ENCODE measurements around the gene SULT1A1.

The SULT1A1 gene

GRCh38 chr16:28607116-28607623 is 2.7 kb downstream of the SULT1A1 start:
- H4K20me1 ChIP-seq (ENCODE audit: insufficient read depth, low read length): no peaks in the 10 kb centered on the region
- H3K36me3 ChIP-seq (ENCODE audit: insufficient read depth, low read length): no peaks in the 10 kb centered on the region
- H3K9ac ChIP-seq (ENCODE audit: low read length): no peak overlapping the region
- H3K4me1 ChIP-seq (ENCODE audit: insufficient read depth, low read length, severe bottlenecking): peaks cover 5% of the 10 kb centered on the region
- no peak overlapping the region for H2AFZ ChIP-seq (ENCODE audit: low read length)
- no peak overlapping the region for H3K4me2 ChIP-seq (ENCODE audit: low read length)
- no peaks in the 10 kb centered on the region for H3F3A ChIP-seq (ENCODE audit: insufficient read depth, low read length)
- H3K9me2 ChIP-seq (ENCODE audit: low read depth, low read length): no peaks in the 10 kb centered on the region
- H3K4me3 ChIP-seq (ENCODE audit: low read depth, low read length, poor library complexity, severe bottlenecking): no peak overlapping the region
- H3K27ac ChIP-seq (ENCODE audit: low read depth, low read length, poor library complexity, severe bottlenecking): no peak overlapping the region
- TF ChIP-seq, protein P1, sequence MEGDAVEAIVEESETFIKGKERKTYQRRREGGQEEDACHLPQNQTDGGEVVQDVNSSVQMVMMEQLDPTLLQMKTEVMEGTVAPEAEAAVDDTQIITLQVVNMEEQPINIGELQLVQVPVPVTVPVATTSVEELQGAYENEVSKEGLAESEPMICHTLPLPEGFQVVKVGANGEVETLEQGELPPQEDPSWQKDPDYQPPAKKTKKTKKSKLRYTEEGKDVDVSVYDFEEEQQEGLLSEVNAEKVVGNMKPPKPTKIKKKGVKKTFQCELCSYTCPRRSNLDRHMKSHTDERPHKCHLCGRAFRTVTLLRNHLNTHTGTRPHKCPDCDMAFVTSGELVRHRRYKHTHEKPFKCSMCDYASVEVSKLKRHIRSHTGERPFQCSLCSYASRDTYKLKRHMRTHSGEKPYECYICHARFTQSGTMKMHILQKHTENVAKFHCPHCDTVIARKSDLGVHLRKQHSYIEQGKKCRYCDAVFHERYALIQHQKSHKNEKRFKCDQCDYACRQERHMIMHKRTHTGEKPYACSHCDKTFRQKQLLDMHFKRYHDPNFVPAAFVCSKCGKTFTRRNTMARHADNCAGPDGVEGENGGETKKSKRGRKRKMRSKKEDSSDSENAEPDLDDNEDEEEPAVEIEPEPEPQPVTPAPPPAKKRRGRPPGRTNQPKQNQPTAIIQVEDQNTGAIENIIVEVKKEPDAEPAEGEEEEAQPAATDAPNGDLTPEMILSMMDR (IDR thresholded peaks at IDR 0.05; ENCODE audit: low read length): no peak
- no peak for TF ChIP-seq EZH2 (IDR thresholded peaks at IDR 0.05; ENCODE audit: borderline replicate concordance, low read length)
- H3K79me2 ChIP-seq (ENCODE audit: insufficient read depth, low read length): no peaks in the 10 kb centered on the region
- no peaks in the 10 kb centered on the region for H3K9me3 ChIP-seq (ENCODE audit: low read length)
- H3K27me3 ChIP-seq (ENCODE audit: insufficient read depth, low read length): no peaks in the 10 kb centered on the region

DNA sequence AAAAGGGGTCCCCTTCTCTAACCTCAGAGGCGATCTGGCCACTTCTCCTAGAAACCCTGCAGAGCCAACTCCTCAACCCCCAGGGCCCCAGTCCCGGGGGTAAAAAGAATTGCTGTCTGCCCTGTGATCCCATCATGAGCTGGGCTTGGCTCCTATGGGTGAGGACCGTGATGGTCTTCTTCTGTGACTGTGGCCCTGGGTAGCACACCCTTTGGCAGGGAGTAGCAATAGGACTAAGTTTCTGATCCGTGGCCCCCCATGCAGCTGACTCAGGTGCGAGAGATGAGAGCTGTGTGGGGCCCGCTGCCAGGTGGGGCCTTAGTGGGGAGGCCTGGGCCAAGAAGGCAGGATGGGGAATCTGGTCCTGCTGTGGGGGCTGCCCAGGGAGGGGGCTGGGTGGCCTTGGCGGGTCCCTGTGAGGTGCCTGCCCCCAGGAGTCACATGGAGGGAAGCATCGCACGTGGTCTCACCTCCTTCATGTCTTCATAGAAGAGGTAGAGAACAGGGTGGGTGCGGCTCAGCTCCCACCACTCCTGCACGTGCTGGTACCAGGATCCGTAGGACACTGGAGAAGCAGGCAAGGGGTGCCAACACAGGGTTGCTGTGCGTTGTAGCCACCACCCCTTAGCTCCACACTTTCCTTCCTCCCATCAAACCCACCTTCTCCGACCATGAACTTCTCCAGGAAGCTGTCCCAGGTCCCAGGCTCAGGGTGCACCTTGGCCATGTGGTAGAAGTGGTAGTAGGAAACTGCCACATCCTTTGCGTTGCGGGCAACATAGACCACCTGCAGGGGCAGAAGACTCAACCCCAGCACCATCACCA is 3.3 kb downstream of the SULT1A1 start:
- H3K4me3 ChIP-seq (ENCODE audit: low read depth, low read length, poor library complexity, severe bottlenecking): no peak overlapping the region
- H3K4me2 ChIP-seq (ENCODE audit: low read length): no peak overlapping the region
- H3F3A ChIP-seq (ENCODE audit: insufficient read depth, low read length): no peaks in the 10 kb centered on the region
- H3K36me3 ChIP-seq (ENCODE audit: insufficient read depth, low read length): no peaks in the 10 kb centered on the region
- no peaks in the 10 kb centered on the region for H3K79me2 ChIP-seq (ENCODE audit: insufficient read depth, low read length)
- no peak overlapping the region for H3K9ac ChIP-seq (ENCODE audit: low read length)
- H3K9me2 ChIP-seq (ENCODE audit: low read depth, low read length): no peaks in the 10 kb centered on the region
- peaks cover 5% of the 10 kb centered on the region for H3K4me1 ChIP-seq (ENCODE audit: insufficient read depth, low read length, severe bottlenecking)
- TF ChIP-seq, protein P1 (IDR thresholded peaks at IDR 0.05; ENCODE audit: low read length): no peak
- TF ChIP-seq EZH2 (IDR thresholded peaks at IDR 0.05; ENCODE audit: borderline replicate concordance, low read length): no peak
- H4K20me1 ChIP-seq (ENCODE audit: insufficient read depth, low read length): no peaks in the 10 kb centered on the region
- H3K27ac ChIP-seq (ENCODE audit: low read depth, low read length, poor library complexity, severe bottlenecking): no peak overlapping the region
- no peak overlapping the region for H2AFZ ChIP-seq (ENCODE audit: low read length)
- no peaks in the 10 kb centered on the region for H3K9me3 ChIP-seq (ENCODE audit: low read length)
- H3K27me3 ChIP-seq (ENCODE audit: insufficient read depth, low read length): no peaks in the 10 kb centered on the region

DNA sequence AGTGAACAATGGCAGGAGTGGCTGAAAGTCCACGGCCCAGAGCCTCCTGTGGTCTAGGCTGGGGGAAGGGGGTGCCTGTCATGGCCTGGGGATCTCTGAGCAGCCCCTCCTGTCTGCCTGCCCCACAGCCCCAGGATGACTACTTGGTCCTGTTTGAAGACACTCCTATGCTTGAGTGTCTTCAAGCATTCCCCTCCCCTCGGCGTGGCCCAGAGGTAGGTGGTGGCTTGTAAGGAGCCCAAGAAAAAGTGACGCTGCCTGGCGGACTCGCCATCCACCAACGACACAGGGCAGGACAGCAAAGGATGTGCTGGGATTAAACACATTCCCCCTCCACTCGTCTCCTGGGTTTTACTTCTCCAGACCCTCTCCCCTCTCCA is 5.7 kb downstream of the SULT1A1 start:
- H4K20me1 ChIP-seq (ENCODE audit: insufficient read depth, low read length): no peaks in the 10 kb centered on the region
- no peaks in the 10 kb centered on the region for H3K79me2 ChIP-seq (ENCODE audit: insufficient read depth, low read length)
- H3K9ac ChIP-seq (ENCODE audit: low read length): no peak overlapping the region
- no peak overlapping the region for H3K4me3 ChIP-seq (ENCODE audit: low read depth, low read length, poor library complexity, severe bottlenecking)
- H3K4me2 ChIP-seq (ENCODE audit: low read length): no peak overlapping the region
- no peaks in the 10 kb centered on the region for H3K36me3 ChIP-seq (ENCODE audit: insufficient read depth, low read length)
- no peaks in the 10 kb centered on the region for H3F3A ChIP-seq (ENCODE audit: insufficient read depth, low read length)
- no peaks in the 10 kb centered on the region for H3K9me2 ChIP-seq (ENCODE audit: low read depth, low read length)
- TF ChIP-seq, protein P1 (IDR thresholded peaks at IDR 0.05; ENCODE audit: low read length): no peak
- TF ChIP-seq EZH2 (IDR thresholded peaks at IDR 0.05; ENCODE audit: borderline replicate concordance, low read length): no peak
- no peak overlapping the region for H3K27ac ChIP-seq (ENCODE audit: low read depth, low read length, poor library complexity, severe bottlenecking)
- H3K9me3 ChIP-seq (ENCODE audit: low read length): no peaks in the 10 kb centered on the region
- no peaks in the 10 kb centered on the region for H3K27me3 ChIP-seq (ENCODE audit: insufficient read depth, low read length)
- H2AFZ ChIP-seq (ENCODE audit: low read length): no peak overlapping the region
- H3K4me1 ChIP-seq (ENCODE audit: insufficient read depth, low read length, severe bottlenecking): peaks cover 5% of the 10 kb centered on the region
